Cortex of kidney (tissue), 1 donor: ENCODE results near the gene NADSYN1.
A peak's percentile ranks its signal among the peaks of the same experiment; 100 is the strongest.

Source experiments
- DNase-seq: peaks from one replicate; lab custom pipeline; 2025; lab: John Stamatoyannopoulos, UW

Gene NADSYN1

GRCh38 chr11:71433648-71434450 lies 19.2 kb upstream of the NADSYN1 start:
- DNase-seq, result no peak

DNA sequence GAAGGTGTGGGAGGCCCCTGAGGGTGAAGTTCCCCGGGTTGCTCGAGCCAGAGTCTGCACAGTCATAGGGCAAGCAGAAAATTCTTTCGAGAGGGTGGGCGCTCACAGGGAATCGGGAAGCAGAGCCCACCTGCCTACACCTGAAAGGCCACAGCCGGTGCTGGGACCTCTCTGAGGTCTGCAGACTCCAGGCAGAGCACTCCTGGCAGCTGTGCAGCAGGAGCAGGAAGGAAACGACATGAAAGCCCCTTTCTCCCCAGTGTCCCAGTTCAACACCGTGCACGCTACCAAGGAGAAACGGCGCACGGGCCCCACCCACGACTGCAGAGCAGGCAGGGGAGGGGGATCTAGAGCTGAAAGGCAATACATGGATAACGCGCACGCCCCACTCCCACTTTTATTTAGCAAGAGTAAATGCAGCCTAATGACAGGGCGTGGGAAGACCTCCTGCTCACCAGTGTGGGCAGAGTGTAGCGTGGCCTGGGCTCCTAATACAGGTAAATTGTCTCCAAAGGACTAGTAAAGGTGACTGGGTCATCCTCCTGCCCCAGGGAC lies 18.4 kb upstream of the NADSYN1 start:
- DNase-seq, result no peak

DNA sequence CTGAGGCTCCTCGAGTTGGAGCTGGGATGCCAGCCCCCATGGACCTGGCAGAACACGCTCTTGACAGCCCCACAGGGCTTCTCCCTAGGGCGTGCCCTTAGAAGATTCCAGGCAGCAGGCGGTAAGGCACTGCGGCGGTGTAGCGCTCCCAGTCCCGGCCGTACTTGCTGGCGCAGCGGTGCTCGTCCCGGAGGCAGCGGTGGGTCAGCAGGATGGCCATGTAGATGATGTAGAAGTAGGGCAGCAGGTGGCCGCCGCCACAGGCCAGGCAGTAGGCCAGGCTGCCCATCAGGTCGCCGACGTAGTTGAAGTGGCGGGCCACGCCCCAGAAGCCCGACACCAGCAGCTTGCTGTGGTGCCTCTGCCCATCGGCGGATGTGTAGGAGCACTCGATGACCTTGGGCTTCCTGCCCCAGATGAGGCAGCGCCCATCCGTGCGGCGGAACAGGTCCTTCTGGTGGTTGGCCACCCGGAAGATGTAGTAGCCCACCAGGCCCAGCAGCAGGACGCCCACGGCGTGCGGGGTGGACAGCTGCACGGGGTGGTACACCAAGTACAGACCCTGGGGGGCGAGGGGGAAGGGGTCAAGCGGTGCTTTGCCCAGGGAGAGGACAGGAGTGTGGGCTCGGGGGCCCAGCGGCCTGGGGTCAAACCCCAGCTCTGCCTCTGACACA lies 17.6 kb upstream of the NADSYN1 start:
- DNase-seq, result no peak

DNA sequence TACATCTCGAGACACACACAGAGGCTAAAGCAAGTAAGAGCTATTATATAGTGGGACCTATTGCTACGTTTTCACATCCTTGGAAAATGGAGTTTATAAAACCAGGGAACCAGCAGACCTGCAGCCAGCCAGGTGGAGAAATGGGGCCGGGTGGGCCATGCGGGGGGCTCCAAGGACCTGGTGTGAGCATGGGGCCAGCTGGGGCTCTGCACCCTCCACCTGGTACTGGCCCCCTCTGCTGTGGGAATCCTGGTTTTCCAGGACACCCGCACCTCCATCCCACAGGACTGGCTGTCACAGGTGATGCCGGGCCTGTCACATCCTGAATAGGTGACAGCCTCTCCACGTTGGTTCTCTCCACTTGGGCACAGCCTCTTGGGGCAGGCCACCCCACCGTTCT lies 16.1 kb upstream of the NADSYN1 start:
- DNase-seq, result no peak

DNA sequence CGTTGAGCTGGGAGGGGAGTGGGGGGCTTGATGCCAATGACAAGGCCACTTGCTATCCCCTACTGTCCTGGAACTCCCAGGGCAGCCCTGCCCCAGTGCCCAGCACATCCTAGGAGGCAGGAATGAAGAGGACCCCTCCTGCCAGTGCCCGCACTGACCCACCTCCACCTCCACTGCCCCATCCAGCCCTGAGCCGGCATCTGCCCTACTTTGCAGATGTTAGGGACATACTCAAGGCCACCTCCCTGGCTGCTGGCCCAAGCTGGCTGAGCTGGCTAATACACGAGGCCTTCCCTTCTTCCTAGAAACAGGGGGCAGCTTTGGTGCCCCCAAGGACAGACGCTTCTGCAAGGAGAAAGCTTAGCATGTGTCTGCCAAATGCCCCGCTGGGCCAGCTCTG lies 15.6 kb upstream of the NADSYN1 start:
- DNase-seq, result no peak

- no peak for DNase-seq
These were observed 15.1 kb upstream of the NADSYN1 start for GRCh38 chr11:71437879-71438278.

DNA sequence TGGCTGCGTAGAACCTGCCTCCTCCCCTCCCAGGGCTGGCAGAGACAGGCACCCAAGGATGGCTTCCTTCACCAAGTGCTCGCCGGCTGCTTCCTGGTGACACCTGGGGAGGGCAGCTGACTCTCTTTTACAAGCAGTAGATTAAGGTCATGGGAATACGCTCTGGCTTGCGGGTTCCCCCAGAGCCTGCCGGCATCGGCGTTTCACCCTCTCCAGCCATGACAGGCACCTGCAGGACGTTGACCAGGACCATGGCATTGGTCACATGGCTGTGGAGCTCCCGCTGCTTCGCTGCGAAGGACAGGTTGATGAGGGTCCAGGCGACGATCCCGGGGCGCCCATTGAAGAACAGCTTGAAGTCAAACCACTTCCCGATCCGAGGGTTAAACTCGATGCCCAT lies 14.4 kb upstream of the NADSYN1 start:
- DNase-seq, result no peak

GRCh38 chr11:71440021-71440755 lies 12.8 kb upstream of the NADSYN1 start:
- DNase-seq, result no peak

GRCh38 chr11:71441251-71441650 lies 11.8 kb upstream of the NADSYN1 start:
- no peak for DNase-seq

DNA sequence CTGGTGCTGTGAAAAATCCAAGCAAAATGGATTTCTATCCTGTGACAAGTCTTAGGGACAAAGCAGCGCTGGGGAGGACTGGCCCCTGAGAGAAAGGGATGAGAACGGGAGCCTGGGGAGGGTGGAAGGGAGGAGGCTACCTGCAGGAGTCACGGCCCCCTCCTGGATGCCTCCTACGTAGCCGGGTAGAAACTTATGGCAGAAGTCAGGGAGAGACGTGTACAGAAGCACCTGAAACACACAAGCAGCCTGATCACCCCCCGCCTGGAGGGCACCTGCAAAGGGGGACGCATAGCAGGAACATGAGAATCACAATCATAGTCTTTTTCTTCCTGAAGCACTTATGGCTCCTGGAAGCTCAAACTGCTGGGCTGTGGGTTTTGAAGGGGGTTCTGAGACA lies 10.9 kb upstream of the NADSYN1 start:
- no peak for DNase-seq

GRCh38 chr11:71442880-71443279 lies 10.1 kb upstream of the NADSYN1 start:
- no peak for DNase-seq

- DNase-seq, result no peak
These were observed 9.1 kb upstream of the NADSYN1 start for GRCh38 chr11:71443736-71444445.

DNA sequence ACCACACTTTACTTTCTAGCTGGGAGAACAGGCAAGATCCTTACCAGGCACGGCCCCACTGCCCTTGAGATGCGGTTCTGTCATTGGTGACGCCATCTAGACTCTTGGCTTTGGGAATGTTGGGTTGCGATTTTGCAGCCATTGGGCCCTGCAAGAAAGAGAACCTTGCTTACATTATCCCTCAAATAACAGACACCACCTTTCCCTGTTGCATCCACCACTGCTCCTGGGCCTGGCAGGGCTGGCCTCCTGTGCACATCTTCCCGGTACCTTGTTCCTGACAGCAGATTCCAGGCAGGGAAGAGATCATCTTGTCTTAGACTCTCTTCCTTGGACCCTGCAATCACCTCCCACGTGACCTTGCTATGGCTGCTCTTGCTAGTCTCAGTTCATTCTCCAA lies 8.2 kb upstream of the NADSYN1 start:
- no peak for DNase-seq

- DNase-seq, result no peak
These were observed 6.9 kb upstream of the NADSYN1 start for GRCh38 chr11:71446150-71446549.

DNA sequence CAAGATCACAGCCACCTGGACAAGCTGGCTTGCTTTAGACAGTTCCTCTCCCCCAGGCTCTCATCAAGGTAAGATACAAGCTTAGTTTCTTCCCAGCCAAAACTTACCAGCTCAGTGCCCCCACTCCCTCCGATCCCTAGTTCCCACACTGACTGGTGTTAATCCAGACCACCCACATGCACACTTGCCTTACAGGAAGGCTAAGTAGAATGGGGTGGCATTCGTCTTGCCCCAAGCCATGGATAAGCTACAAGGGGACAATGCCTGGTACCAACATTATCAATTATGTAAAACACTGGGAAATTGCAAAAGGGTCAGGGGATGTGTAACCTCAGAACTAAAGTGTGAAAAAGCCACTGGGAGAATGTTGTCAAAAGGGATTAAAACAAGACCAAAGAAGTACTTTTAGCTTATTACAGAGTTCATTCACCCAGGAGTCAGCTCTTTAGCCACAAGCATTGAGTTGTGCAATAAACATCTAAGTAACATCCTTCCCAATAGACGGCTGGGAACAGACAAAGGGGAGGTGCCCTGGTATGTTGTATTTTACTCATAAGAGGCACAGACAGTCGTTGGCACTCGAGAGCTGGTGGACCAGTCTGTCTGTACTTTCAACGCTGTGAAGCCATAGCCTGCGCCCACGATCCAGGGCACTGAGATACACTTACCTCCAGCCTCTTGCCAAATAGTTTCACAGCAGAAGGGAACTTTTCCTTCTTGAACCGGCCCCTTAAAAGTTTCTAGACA lies 5.9 kb upstream of the NADSYN1 start:
- DNase-seq, result no peak

DNA sequence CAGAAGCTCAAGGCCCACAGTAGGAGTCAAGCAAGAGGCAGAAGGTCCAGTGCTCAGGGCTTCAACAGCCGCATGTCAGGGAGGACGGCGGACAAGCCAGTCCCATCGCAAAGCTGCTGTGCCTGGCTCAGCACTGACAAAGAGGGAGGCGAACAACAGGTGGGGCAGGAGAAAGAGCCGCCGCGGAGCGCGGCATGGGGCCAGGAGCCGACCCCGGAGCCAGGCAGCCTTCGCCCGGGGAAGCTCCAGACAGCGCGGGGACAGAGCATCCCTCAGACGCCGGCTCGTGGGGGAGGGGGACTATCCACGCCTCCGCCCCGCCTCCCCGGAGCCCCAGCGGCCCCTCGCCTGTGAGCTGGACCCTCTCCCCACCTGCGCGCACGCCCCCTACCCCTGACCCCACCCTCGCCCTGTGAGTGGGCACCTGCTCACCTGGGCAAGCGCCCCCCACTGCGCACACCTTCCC lies 5.2 kb upstream of the NADSYN1 start:
- DNase-seq, result no peak

DNA sequence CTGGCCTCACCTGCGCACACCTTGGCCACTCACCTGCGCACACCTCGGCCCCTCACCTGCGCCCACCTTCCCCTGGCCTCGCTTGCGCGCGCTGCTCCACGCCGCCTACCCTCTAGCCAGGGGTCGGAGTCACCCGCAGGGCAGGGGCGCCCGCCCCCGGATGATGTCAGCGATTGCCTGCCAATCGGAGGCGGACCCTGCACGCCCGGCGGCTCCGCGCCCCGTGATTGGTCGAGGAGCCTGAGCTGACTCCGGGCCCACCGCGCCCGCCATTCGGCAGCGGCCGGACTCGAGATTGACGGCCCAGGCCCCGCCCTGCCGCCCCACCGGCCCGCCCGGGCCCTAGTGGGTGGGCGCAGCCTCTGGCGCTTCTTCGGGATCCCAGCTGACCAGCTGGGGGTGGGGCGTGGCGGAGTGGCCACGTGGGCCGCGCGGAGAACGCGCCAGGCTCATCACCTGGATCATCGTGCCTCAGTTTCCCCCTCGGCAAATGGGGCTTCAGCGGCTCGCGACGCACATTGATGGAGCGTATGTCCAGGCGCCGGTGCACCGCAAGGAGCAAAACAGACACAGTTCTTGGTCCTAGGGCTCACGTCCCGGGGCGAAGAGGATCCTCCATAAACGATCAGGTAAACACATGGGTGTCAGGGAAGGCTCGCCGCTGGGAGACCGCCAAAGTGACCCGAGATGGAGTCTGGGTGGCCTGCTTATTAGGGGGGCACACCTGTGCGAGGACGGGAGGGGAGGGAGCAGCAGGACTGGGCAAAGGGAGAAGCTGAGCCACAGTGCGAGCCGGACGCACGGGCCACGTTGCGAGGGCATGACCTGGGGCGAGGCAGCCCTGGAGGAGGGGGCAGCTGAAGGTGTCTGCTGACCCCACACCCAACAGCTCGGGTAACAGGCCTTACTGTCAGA lies 4.5 kb upstream of the NADSYN1 start, which contains the start of gene DHCR7:
TSS of gene DHCR7 (minus strand) at position 137 of the 915 bp plus-strand sequence. CDS start 3,441 bp downstream, outside the sequence.
- peak; percentile 67 for DNase-seq

DNA sequence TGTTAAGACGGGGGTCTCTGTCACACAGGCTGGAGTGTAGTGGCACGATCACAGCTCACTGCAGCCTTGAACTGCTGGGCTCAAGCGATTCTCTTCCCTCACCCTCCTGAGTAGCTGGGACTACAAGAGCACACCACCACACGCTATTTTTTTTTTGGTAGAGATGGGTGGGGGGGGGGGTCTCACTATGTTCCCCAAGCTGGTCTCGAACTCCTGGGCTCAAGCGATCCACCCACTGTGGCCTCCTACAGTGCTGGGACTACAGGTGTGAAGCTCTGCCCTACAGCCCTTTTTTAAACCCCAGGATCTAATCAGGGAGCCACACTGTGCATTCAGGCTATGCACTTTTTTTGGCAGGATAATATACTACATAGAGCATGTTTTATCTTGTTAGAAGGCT lies 3.4 kb upstream of the NADSYN1 start:
- no peak for DNase-seq

DNA sequence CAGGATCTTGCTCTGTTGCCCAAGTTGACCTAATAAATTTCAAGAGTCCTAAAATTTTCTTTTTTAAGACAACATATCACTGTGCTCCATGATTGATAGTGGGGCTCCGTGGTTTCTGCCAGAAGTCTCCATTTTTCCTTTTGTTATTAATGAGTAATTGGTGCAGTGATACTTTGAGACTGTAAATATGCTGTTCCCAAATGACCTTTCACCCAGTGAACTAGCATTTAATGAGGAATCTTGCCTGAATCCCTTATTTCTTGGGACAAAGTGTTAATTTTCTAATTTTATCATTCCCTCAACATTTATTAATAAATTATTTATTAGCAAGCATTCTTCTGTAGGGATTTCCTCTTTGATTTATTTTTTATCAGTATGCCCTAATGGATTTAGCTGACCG lies 2.5 kb upstream of the NADSYN1 start:
- DNase-seq, result no peak

DNA sequence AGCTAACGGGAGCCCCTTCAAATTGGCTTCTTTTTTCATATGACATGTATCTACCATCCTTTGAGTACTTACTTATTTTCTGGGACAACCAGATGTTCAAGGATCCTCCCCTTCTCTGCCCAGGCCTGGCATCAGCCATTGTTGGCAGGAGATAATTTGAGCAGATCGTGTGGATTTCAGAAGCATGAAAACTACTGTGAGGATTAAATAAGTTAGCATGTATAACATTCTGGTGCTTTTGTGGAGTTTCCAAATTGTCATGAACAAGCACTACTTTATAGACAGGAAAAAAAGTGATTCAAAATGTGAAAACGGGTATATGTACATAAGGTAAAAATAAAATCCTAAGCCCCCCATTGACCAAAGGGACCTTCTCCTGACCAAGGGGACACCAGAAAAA lies 2.1 kb upstream of the NADSYN1 start:
- no peak for DNase-seq
